IPS-NIHi7 (cell line): ENCODE measurements around the gene PTPN6.

Source experiments
- DNase-seq: peaks from one replicate; pipeline ENCODE4 v3.0.0; 2012; ENCODE audit warnings: mixed read lengths; ENCODE audit errors: extremely low spot score

Gene PTPN6

GRCh38 chr12:6970096-6970527 is 19.0 kb downstream of the PTPN6 start:
- DNase-seq = no peak

- no peak for DNase-seq
Measured at GRCh38 chr12:6974180-6974579, 23.0 kb downstream of the PTPN6 start.

GRCh38 chr12:6975297-6976032 is 24.3 kb downstream of the PTPN6 start:
- DNase-seq = no peak

GRCh38 chr12:6977653-6978052 is 26.5 kb downstream of the PTPN6 start:
- DNase-seq = no peak

- no peak for DNase-seq
Measured at GRCh38 chr12:6978188-6978587, 27.0 kb downstream of the PTPN6 start.

GRCh38 chr12:6978611-6979011 is 27.5 kb downstream of the PTPN6 start:
- DNase-seq = no peak

GRCh38 chr12:6979021-6979420 is 27.9 kb downstream of the PTPN6 start:
- no peak for DNase-seq

- DNase-seq = no peak
Measured at GRCh38 chr12:6979453-6979852, 28.3 kb downstream of the PTPN6 start.

GRCh38 chr12:6980075-6980474 is 28.9 kb downstream of the PTPN6 start:
- no peak for DNase-seq

- DNase-seq = no peak
Measured at GRCh38 chr12:6980740-6981139, 29.6 kb downstream of the PTPN6 start.

GRCh38 chr12:6981152-6982052 is 30.2 kb downstream of the PTPN6 start:
- no peak for DNase-seq

- no peak for DNase-seq
Measured at GRCh38 chr12:6982532-6982931, 31.4 kb downstream of the PTPN6 start.

- DNase-seq = no peak
Measured at GRCh38 chr12:6987956-6988553, 36.9 kb downstream of the PTPN6 start.

- peak; percentile 49 for DNase-seq
Measured at GRCh38 chr12:6996040-6996441, 44.9 kb downstream of the PTPN6 start.

GRCh38 chr12:6998715-6999451 is 47.7 kb downstream of the PTPN6 start:
- no peak for DNase-seq

- DNase-seq = no peak
Measured at GRCh38 chr12:7001921-7002591, 50.9 kb downstream of the PTPN6 start.

- DNase-seq = no peak
Measured at GRCh38 chr12:7004287-7004803, 53.2 kb downstream of the PTPN6 start.

- no peak for DNase-seq
Measured at GRCh38 chr12:7004840-7005239, 53.7 kb downstream of the PTPN6 start.

GRCh38 chr12:7005311-7005710 is 54.2 kb downstream of the PTPN6 start:
- DNase-seq = no peak

GRCh38 chr12:7006639-7007038 is 55.5 kb downstream of the PTPN6 start:
- no peak for DNase-seq

GRCh38 chr12:7008864-7009263 is 57.7 kb downstream of the PTPN6 start:
- no peak for DNase-seq
